Activated naive CD4-positive, alpha-beta T cell treated with anti-CD3 and anti-CD28 coated beads, Interleukin-2, amount 50 U/mL, for 16 hours (primary cell): ENCODE measurements around the gene KRTAP20-2.

ENCODE experiments used
- DNase-seq: peaks from one replicate; pipeline ENCODE4 v3.0.0-alpha.2; 2020

KRTAP20-2 gene

GRCh38 chr21:30634906-30635305, at the start of gene KRTAP20-2:
TSS of gene KRTAP20-2 (plus strand) at chr21:30635206. CDS start at chr21:30635264, 58 bp downstream.
- DNase-seq: no peak

GRCh38 chr21:30590297-30590696, 44.7 kb upstream of the KRTAP20-2 start, which contains the start of gene KRTAP22-2:
TSS of gene KRTAP22-2 (minus strand) at chr21:30590397.
- no peak for DNase-seq

GRCh38 chr21:30592140-30592539, 42.9 kb upstream of the KRTAP20-2 start, which contains the start of gene KRTAP6-3:
TSS of gene KRTAP6-3 (plus strand) at chr21:30592440. CDS start at chr21:30592446, 6 bp downstream.
- DNase-seq: no peak

GRCh38 chr21:30598802-30599201, 36.2 kb upstream of the KRTAP20-2 start, which contains the start of gene KRTAP6-2:
TSS of gene KRTAP6-2 (minus strand) at chr21:30598902. CDS start at chr21:30598874, 28 bp downstream.
- no peak for DNase-seq

GRCh38 chr21:30600787-30601186, 34.2 kb upstream of the KRTAP20-2 start, which contains the start of gene KRTAP22-1:
TSS of gene KRTAP22-1 (plus strand) at chr21:30601087.
- no peak for DNase-seq

- no peak for DNase-seq
Observed at GRCh38 chr21:30605968-30606367, 29.0 kb upstream of the KRTAP20-2 start.

- no peak for DNase-seq
Observed at GRCh38 chr21:30612132-30612531, 22.9 kb upstream of the KRTAP20-2 start.

- no peak for DNase-seq
Observed at GRCh38 chr21:30613836-30614235, 21.2 kb upstream of the KRTAP20-2 start, which contains the start of gene KRTAP6-1. TSS of gene KRTAP6-1 (minus strand) at chr21:30613930. CDS start at chr21:30613904, 26 bp downstream.

GRCh38 chr21:30615199-30615598, 19.8 kb upstream of the KRTAP20-2 start:
- no peak for DNase-seq

- DNase-seq: no peak
Observed at GRCh38 chr21:30616125-30616524, 18.9 kb upstream of the KRTAP20-2 start, which contains the start of gene KRTAP20-1. TSS of gene KRTAP20-1 (plus strand) at chr21:30616425. CDS start at chr21:30616455, 30 bp downstream.

GRCh38 chr21:30620080-30620479, 14.9 kb upstream of the KRTAP20-2 start:
- DNase-seq: no peak

GRCh38 chr21:30620522-30620921, 14.5 kb upstream of the KRTAP20-2 start, which contains the start of gene KRTAP20-4:
TSS of gene KRTAP20-4 (plus strand) at chr21:30620627.
- DNase-seq: no peak

- DNase-seq: no peak
Observed at GRCh38 chr21:30623362-30623761, 11.6 kb upstream of the KRTAP20-2 start.

GRCh38 chr21:30625449-30626165, 9.4 kb upstream of the KRTAP20-2 start:
- DNase-seq: no peak

GRCh38 chr21:30628109-30628508, 6.9 kb upstream of the KRTAP20-2 start:
- no peak for DNase-seq

GRCh38 chr21:30629200-30629599, 5.8 kb upstream of the KRTAP20-2 start:
- DNase-seq: no peak

GRCh38 chr21:30638686-30639085, 3.7 kb downstream of the KRTAP20-2 start:
- no peak for DNase-seq

GRCh38 chr21:30642564-30642963, 7.6 kb downstream of the KRTAP20-2 start, which contains the start of gene KRTAP20-3:
TSS of gene KRTAP20-3 (plus strand) at chr21:30642864.
- no peak for DNase-seq

GRCh38 chr21:30646904-30647414, 12.0 kb downstream of the KRTAP20-2 start:
- DNase-seq: no peak

GRCh38 chr21:30652891-30653290, 17.9 kb downstream of the KRTAP20-2 start:
- DNase-seq: no peak

GRCh38 chr21:30668776-30669175, 33.8 kb downstream of the KRTAP20-2 start:
- no peak for DNase-seq

- no peak for DNase-seq
Observed at GRCh38 chr21:30672985-30673650, 38.1 kb downstream of the KRTAP20-2 start.

- no peak for DNase-seq
Observed at GRCh38 chr21:30674312-30674711, 39.3 kb downstream of the KRTAP20-2 start.
